Osteocyte (in vitro differentiated cells): Measurements from ENCODE around the gene ATG12. TPM values are rescaled to one million over a fixed set of nuclear protein-coding genes. Genes with fewer than 3 reads are reported as not detected.

Experiments
- DNase-seq: peaks from one replicate; pipeline ENCODE4 v3.0.0; 2021; ENCODE audit warnings: mixed read lengths; ENCODE audit not compliant: unreplicated experiment; ENCODE audit errors: extremely low spot score
- H3K27ac Mint-ChIP-seq: one replicate; pipeline ENCODE4 v1.8.0; 2021; ENCODE audit warnings: mild to moderate bottlenecking, mixed read lengths; ENCODE audit not compliant: unreplicated experiment
- H3K27me3 Mint-ChIP-seq: one replicate; pipeline ENCODE4 v1.8.0; 2021; ENCODE audit warnings: mixed read lengths; ENCODE audit not compliant: unreplicated experiment
- H3K36me3 Mint-ChIP-seq: one replicate; pipeline ENCODE4 v1.8.0; 2021; ENCODE audit warnings: mixed read lengths; ENCODE audit not compliant: unreplicated experiment
- H3K4me1 Mint-ChIP-seq: one replicate; pipeline ENCODE4 v1.8.0; 2021; ENCODE audit warnings: mixed read lengths; ENCODE audit not compliant: unreplicated experiment
- H3K4me3 Mint-ChIP-seq: one replicate; pipeline ENCODE4 v1.8.0; 2021; ENCODE audit warnings: mild to moderate bottlenecking, moderate library complexity, mixed read lengths; ENCODE audit not compliant: unreplicated experiment
- H3K9me3 Mint-ChIP-seq: one replicate; pipeline ENCODE4 v1.8.0; 2021; ENCODE audit warnings: mixed read lengths; ENCODE audit not compliant: unreplicated experiment
- CTCF ChIP-seq: fragments of 200-600 bp; sonication (generic); IDR thresholded peaks from 2 replicates; pipeline ENCODE4 v1.5.0; 2021; ENCODE audit warnings: antibody characterized with exemption, mild to moderate bottlenecking, moderate library complexity
- total RNA-seq: library from RNA; stranded (reverse); gene quantifications from 2 replicates; pipeline ENCODE4 v1.2.1, GENCODE V29; 2021

ATG12 gene
- total RNA-seq, 1 donor from 2014 or later, result 51.2 TPM

- DNase-seq, result no peak
- Mint-ChIP-seq H3K27ac (peak overlapping the region; percentile 97), H3K36me3 (peaks cover 7% of the 10 kb centered on the region), H3K4me1 (peaks cover 47% of the 10 kb centered on the region), H3K9me3 (peaks cover 8% of the 10 kb centered on the region), H3K4me3 (peak overlapping the region; percentile 54), H3K27me3 (no peaks in the 10 kb centered on the region)
- TF ChIP-seq CTCF, result no peak
Observed at GRCh38 chr5:115858396-115858795, 17.0 kb upstream of the ATG12 start.

GRCh38 chr5:115857626-115858349 is 16.4 kb upstream of the ATG12 start:
- peaks cover 11% of the 10 kb centered on the region for H3K36me3 Mint-ChIP-seq
- H3K9me3 Mint-ChIP-seq, result peaks cover 12% of the 10 kb centered on the region
- peak overlapping the region; percentile 97 for H3K27ac Mint-ChIP-seq
- TF ChIP-seq CTCF, result no peak
- H3K4me1 Mint-ChIP-seq, result peaks cover 47% of the 10 kb centered on the region
- no peak for DNase-seq
- H3K27me3 Mint-ChIP-seq, result no peaks in the 10 kb centered on the region
- peak overlapping the region; percentile 54 for H3K4me3 Mint-ChIP-seq

- Mint-ChIP-seq H3K27ac (peak overlapping the region; percentile 97), H3K4me3 (peak overlapping the region; percentile 51), H3K9me3 (peaks cover 12% of the 10 kb centered on the region), H3K4me1 (peaks cover 47% of the 10 kb centered on the region), H3K27me3 (no peaks in the 10 kb centered on the region), H3K36me3 (peaks cover 11% of the 10 kb centered on the region)
- no peak for TF ChIP-seq CTCF
- DNase-seq, result no peak
Observed at GRCh38 chr5:115857057-115857479, 15.7 kb upstream of the ATG12 start.

DNA sequence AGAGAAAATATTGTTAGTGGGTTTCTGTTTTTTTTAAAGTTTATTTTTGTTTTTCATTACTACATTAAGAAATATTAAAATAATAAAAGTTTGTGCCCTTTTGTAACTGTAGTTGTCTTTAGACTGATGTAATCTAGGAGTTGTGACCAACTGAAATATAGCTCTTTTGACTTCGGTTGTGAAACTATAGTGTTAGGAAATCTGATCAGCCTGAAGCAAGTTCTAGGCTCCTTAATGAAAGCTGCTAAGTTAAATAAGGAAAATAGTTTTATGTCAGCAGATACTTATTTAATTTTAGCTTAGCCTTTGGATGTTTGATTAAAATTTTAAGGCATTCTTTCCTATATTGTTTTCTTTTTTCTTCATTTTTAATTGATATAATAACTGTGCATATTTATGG is 14.6 kb upstream of the ATG12 start:
- Mint-ChIP-seq H3K27me3 (no peaks in the 10 kb centered on the region), H3K4me3 (no peak overlapping the region), H3K27ac (peak overlapping the region; percentile 71), H3K4me1 (peaks cover 47% of the 10 kb centered on the region), H3K36me3 (peaks cover 11% of the 10 kb centered on the region), H3K9me3 (peaks cover 12% of the 10 kb centered on the region)
- no peak for DNase-seq
- TF ChIP-seq CTCF, result no peak

DNA sequence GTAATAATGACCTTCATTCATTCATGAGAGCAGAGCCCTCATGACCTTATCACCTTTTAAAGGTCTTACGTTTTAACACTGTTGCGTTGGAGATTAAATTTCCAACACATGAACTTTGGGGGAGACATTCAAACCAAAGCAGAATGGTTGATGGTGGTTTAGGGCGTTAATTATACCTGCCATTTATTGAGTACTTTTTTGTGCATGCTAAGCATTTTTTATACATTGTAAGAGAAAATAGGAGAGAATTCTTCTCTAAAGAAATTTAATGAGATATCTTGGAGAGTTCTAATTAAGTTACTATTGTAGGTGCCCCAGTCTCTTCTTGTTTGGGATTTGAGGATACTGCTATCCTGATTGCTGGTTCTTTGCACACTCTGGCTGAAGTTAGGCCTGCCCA is 12.8 kb upstream of the ATG12 start:
- Mint-ChIP-seq H3K27me3 (no peaks in the 10 kb centered on the region), H3K36me3 (peaks cover 11% of the 10 kb centered on the region), H3K27ac (no peak overlapping the region), H3K4me1 (peaks cover 45% of the 10 kb centered on the region), H3K9me3 (peaks cover 12% of the 10 kb centered on the region), H3K4me3 (no peak overlapping the region)
- no peak for DNase-seq
- no peak for TF ChIP-seq CTCF
